ENCODE measurements around the gene ATXN7L1.

The ATXN7L1 gene

GRCh38 chr7:105860793-105861192 lies 15.6 kb downstream of the ATXN7L1 start:
- no peak overlapping the region for H2BK5ac ChIP-seq (ENCODE audit: low read depth, low read length, poor library complexity)
- no peak for DNase-seq
- no peak overlapping the region for H3K18ac ChIP-seq (ENCODE audit: low read length)
- H3K9me3 ChIP-seq (ENCODE audit: insufficient read depth, low read depth, low read length) = no peaks in the 10 kb centered on the region
- no peak overlapping the region for H3K14ac ChIP-seq (ENCODE audit: low read length)
- no peaks in the 10 kb centered on the region for H3K36me3 ChIP-seq (ENCODE audit: control insufficient read depth in 1 of 2, insufficient read depth in 2 of 2, low read length in 2 of 2)
- no peak overlapping the region for H2BK12ac ChIP-seq (ENCODE audit: low read length)
- H3K4me1 ChIP-seq (ENCODE audit: control insufficient read depth in 1 of 2, insufficient read depth in 2 of 2, low read length in 2 of 2) = no peaks in the 10 kb centered on the region
- H3K27ac ChIP-seq (ENCODE audit: low read depth, low read length) = no peak overlapping the region
- H4K12ac ChIP-seq (ENCODE audit: low read depth, low read length) = no peak overlapping the region
- no peak overlapping the region for H4K8ac ChIP-seq (ENCODE audit: low read depth, low read length)
- H4K91ac ChIP-seq (ENCODE audit: low read depth, low read length) = no peak overlapping the region
- no peaks in the 10 kb centered on the region for H3K27me3 ChIP-seq (ENCODE audit: insufficient read depth, low read length)
- H3K23ac ChIP-seq (ENCODE audit: low read length) = no peak overlapping the region
- no peak overlapping the region for H3K9ac ChIP-seq (ENCODE audit: low read length)
- no peak overlapping the region for H3K4me3 ChIP-seq (ENCODE audit: low read depth, low read length)
- no peak overlapping the region for H2BK120ac ChIP-seq (ENCODE audit: insufficient read depth, low read length, poor library complexity)
- no peak overlapping the region for H2AFZ ChIP-seq (ENCODE audit: insufficient read depth, low read length, poor library complexity)
- H3K79me1 ChIP-seq (ENCODE audit: low read length) = no peaks in the 10 kb centered on the region
- no peak overlapping the region for H3K4me2 ChIP-seq (ENCODE audit: low read length)
- no CpG with 5 or more reads among the region's 8 CpGs for WGBS (ENCODE audit: extremely low coverage, insufficient coverage, insufficient read length)
- no peak overlapping the region for H3K4ac ChIP-seq (ENCODE audit: low read depth, low read length)
- H2AK5ac ChIP-seq (ENCODE audit: low read length) = no peak overlapping the region
- H3K79me2 ChIP-seq (ENCODE audit: control insufficient read depth, insufficient read depth, low read length, poor library complexity) = no peaks in the 10 kb centered on the region

DNA sequence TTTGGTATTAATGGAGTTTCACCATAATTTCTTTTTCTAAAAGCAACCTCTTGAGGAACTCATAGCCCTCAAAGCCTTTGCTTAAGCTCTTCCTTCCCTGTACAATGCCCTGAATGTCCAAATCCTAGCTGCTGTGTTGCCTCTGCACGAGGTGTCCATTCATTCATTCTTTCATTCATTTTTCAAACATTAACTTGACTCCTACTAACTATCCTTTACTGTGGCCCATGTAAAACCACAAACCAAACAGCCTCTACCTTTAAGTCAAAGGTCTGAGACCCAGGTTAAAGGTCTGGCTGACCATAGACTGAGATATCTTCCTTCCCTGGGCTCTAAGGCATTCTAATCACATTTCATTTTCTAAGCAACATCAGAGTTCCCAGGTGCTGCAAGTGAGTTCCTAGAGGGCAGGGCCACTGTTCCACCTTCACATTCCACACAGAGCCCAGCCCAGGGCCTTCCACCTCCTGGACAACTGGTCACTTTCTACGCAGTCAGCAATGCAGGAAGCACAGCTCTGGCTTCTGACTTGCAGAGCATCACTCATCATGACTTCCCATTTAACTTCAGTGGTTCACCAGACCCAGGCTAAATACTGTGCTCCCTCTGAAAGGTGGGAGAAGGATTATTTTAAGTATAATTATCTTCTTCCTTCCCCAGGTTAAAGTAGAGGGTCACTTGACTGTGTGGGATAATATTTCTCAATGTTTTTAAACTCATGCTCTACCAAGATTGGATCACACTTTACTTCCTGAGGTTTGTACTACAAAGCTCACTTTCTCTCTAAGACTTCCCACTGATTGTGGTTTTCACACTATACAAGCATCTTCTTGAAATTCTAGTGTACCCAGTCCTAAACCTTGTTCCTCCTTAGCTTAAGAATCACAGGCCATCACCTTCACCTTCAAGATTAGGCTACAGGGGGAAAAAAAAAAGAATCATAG lies 19.1 kb downstream of the ATXN7L1 start:
- DNase-seq = no peak
- Histone ChIP-seq H3K4me2 (ENCODE audit: low read length) (no peak overlapping the region), H2AFZ (ENCODE audit: insufficient read depth, low read length, poor library complexity) (no peak overlapping the region), H4K8ac (ENCODE audit: low read depth, low read length) (no peak overlapping the region), H3K27me3 (ENCODE audit: insufficient read depth, low read length) (no peaks in the 10 kb centered on the region), H2BK12ac (ENCODE audit: low read length) (no peak overlapping the region), H3K9ac (ENCODE audit: low read length) (no peak overlapping the region), H4K12ac (ENCODE audit: low read depth, low read length) (no peak overlapping the region), H2BK5ac (ENCODE audit: low read depth, low read length, poor library complexity) (no peak overlapping the region), H3K9me3 (ENCODE audit: insufficient read depth, low read depth, low read length) (no peaks in the 10 kb centered on the region), H3K23ac (ENCODE audit: low read length) (no peak overlapping the region), H3K79me1 (ENCODE audit: low read length) (no peaks in the 10 kb centered on the region), H3K4ac (ENCODE audit: low read depth, low read length) (no peak overlapping the region), H3K4me3 (ENCODE audit: low read depth, low read length) (no peak overlapping the region), H3K79me2 (ENCODE audit: control insufficient read depth, insufficient read depth, low read length, poor library complexity) (no peaks in the 10 kb centered on the region), H3K14ac (ENCODE audit: low read length) (no peak overlapping the region), H3K4me1 (ENCODE audit: control insufficient read depth in 1 of 2, insufficient read depth in 2 of 2, low read length in 2 of 2) (no peaks in the 10 kb centered on the region), H4K91ac (ENCODE audit: low read depth, low read length) (no peak overlapping the region), H2BK120ac (ENCODE audit: insufficient read depth, low read length, poor library complexity) (no peak overlapping the region), H3K18ac (ENCODE audit: low read length) (no peak overlapping the region), H2AK5ac (ENCODE audit: low read length) (no peak overlapping the region), H3K36me3 (ENCODE audit: control insufficient read depth in 1 of 2, insufficient read depth in 2 of 2, low read length in 2 of 2) (no peaks in the 10 kb centered on the region), H3K27ac (ENCODE audit: low read depth, low read length) (no peak overlapping the region)
- WGBS (ENCODE audit: extremely low coverage, insufficient coverage, insufficient read length) = no CpG with 5 or more reads among the region's 2 CpGs

DNA sequence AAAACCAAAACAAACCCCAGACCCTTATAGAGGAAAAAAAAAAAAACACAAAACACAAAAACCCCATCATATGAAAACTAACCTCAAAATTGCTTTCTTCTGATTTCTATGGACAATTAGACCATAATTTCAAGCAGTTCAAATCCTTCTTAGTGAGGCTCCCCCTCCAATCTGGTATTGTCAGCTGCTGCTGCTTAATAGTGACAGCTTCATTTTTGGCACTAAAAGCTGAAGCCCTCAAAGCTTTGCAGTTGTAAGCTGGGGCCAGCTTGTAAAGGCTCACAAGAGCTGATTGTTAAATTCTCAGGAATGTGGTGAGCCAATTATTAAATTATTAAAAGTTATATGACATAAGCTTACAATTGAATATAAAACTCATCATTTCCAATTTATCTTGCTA lies 21.9 kb downstream of the ATXN7L1 start:
- no peaks in the 10 kb centered on the region for H3K79me1 ChIP-seq (ENCODE audit: low read length)
- no peak overlapping the region for H3K18ac ChIP-seq (ENCODE audit: low read length)
- H3K23ac ChIP-seq (ENCODE audit: low read length) = no peak overlapping the region
- no peak for DNase-seq
- no peak overlapping the region for H2BK12ac ChIP-seq (ENCODE audit: low read length)
- no peak overlapping the region for H4K91ac ChIP-seq (ENCODE audit: low read depth, low read length)
- H2AFZ ChIP-seq (ENCODE audit: insufficient read depth, low read length, poor library complexity) = no peak overlapping the region
- H4K12ac ChIP-seq (ENCODE audit: low read depth, low read length) = no peak overlapping the region
- no peaks in the 10 kb centered on the region for H3K36me3 ChIP-seq (ENCODE audit: control insufficient read depth in 1 of 2, insufficient read depth in 2 of 2, low read length in 2 of 2)
- no peak overlapping the region for H3K14ac ChIP-seq (ENCODE audit: low read length)
- H3K27me3 ChIP-seq (ENCODE audit: insufficient read depth, low read length) = no peaks in the 10 kb centered on the region
- no peaks in the 10 kb centered on the region for H3K9me3 ChIP-seq (ENCODE audit: insufficient read depth, low read depth, low read length)
- no peak overlapping the region for H2BK120ac ChIP-seq (ENCODE audit: insufficient read depth, low read length, poor library complexity)
- H3K79me2 ChIP-seq (ENCODE audit: control insufficient read depth, insufficient read depth, low read length, poor library complexity) = no peaks in the 10 kb centered on the region
- H4K8ac ChIP-seq (ENCODE audit: low read depth, low read length) = no peak overlapping the region
- no peak overlapping the region for H3K4ac ChIP-seq (ENCODE audit: low read depth, low read length)
- H3K27ac ChIP-seq (ENCODE audit: low read depth, low read length) = no peak overlapping the region
- H3K9ac ChIP-seq (ENCODE audit: low read length) = no peak overlapping the region
- no peak overlapping the region for H3K4me3 ChIP-seq (ENCODE audit: low read depth, low read length)
- no peak overlapping the region for H2BK5ac ChIP-seq (ENCODE audit: low read depth, low read length, poor library complexity)
- peaks cover 1 to 5% of the 10 kb centered on the region in 2 experiments for H3K4me1 ChIP-seq (ENCODE audit: control insufficient read depth in 1 of 2, insufficient read depth in 2 of 2, low read length in 2 of 2)
- H3K4me2 ChIP-seq (ENCODE audit: low read length) = no peak overlapping the region
- no peak overlapping the region for H2AK5ac ChIP-seq (ENCODE audit: low read length)

DNA sequence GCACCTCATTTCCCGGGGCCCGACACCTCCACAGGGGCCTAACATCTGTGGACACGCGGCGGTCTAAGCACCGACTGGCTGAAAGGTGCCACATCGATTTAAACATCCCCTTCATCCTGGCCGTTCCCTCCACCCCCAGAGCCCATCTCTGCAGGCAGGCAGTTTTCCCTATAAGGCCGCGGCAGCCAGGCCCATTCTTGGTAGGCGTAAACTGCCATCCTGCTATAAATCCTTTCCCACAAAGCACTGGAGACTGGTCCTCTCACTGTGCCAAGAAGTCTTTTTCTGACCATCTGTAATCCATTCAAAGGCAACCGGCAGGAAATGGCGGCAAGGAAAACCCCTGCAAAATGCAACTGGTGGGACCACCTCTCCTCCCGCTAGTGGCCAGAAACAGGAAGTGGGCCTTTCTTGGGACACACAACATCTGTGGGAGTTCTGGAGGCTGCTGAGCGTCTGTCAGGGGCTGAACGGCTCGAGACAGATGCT lies 22.4 kb downstream of the ATXN7L1 start:
- Histone ChIP-seq H3K36me3 (ENCODE audit: control insufficient read depth in 1 of 2, insufficient read depth in 2 of 2, low read length in 2 of 2) (no peaks in the 10 kb centered on the region), H3K79me1 (ENCODE audit: low read length) (no peaks in the 10 kb centered on the region), H2BK5ac (ENCODE audit: low read depth, low read length, poor library complexity) (no peak overlapping the region), H3K18ac (ENCODE audit: low read length) (no peak overlapping the region), H2AFZ (ENCODE audit: insufficient read depth, low read length, poor library complexity) (no peak overlapping the region), H4K12ac (ENCODE audit: low read depth, low read length) (no peak overlapping the region), H3K27ac (ENCODE audit: low read depth, low read length) (no peak overlapping the region), H3K23ac (ENCODE audit: low read length) (peak overlapping the region; percentile 71), H3K9ac (ENCODE audit: low read length) (no peak overlapping the region), H3K4me3 (ENCODE audit: low read depth, low read length) (no peak overlapping the region), H2AK5ac (ENCODE audit: low read length) (no peak overlapping the region), H3K4me2 (ENCODE audit: low read length) (no peak overlapping the region), H3K79me2 (ENCODE audit: control insufficient read depth, insufficient read depth, low read length, poor library complexity) (no peaks in the 10 kb centered on the region), H4K91ac (ENCODE audit: low read depth, low read length) (no peak overlapping the region), H3K9me3 (ENCODE audit: insufficient read depth, low read depth, low read length) (no peaks in the 10 kb centered on the region), H4K8ac (ENCODE audit: low read depth, low read length) (no peak overlapping the region), H3K4ac (ENCODE audit: low read depth, low read length) (no peak overlapping the region), H3K4me1 (ENCODE audit: control insufficient read depth in 1 of 2, insufficient read depth in 2 of 2, low read length in 2 of 2) (peaks cover 7 to 10% of the 10 kb centered on the region in 2 experiments), H3K27me3 (ENCODE audit: insufficient read depth, low read length) (no peaks in the 10 kb centered on the region), H3K14ac (ENCODE audit: low read length) (no peak overlapping the region), H2BK120ac (ENCODE audit: insufficient read depth, low read length, poor library complexity) (no peak overlapping the region), H2BK12ac (ENCODE audit: low read length) (no peak overlapping the region)
- no CpG with 5 or more reads among the region's 17 CpGs for WGBS (ENCODE audit: extremely low coverage, insufficient coverage, insufficient read length)
- DNase-seq = no peak

Data from trophoblast cell (in vitro differentiated cells and primary cell).